NCI-H2196 treated with DMSO at 0.1 percent for 48 hours (cell line): Measurements from ENCODE around the gene STEEP1.
A peak's percentile ranks its signal among the peaks of the same experiment; 100 is the strongest.
"Not testable (repeated sequence)": the region's sequence is repeated elsewhere in the genome, so short reads cannot be mapped to it uniquely, and the experiment has no call there.

Source experiments
- DNase-seq: peaks from one replicate; lab custom pipeline; 2025; ENCODE audit not compliant: unreplicated experiment; lab: John Stamatoyannopoulos, UW

Gene STEEP1

DNA sequence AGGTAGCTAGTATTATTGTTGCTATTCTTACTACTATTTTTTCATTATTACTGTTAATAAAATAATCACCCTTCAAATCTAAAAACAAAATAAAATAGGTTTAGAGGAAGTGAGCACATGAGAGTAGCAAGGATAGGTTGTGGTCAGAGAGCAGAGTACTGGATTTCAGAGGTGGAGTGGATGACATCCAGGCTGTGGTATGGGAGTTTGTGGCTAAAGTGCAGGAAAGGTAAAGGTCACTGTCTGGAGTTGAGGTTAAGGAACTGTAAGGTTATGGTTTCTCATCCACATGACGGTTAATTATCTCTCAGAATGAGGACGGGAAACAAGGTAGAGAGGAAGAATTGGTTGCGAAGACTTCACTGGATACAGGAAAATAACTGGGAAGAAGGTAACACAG, 27.7 kb downstream of the STEEP1 start:
- no peak for DNase-seq

DNA sequence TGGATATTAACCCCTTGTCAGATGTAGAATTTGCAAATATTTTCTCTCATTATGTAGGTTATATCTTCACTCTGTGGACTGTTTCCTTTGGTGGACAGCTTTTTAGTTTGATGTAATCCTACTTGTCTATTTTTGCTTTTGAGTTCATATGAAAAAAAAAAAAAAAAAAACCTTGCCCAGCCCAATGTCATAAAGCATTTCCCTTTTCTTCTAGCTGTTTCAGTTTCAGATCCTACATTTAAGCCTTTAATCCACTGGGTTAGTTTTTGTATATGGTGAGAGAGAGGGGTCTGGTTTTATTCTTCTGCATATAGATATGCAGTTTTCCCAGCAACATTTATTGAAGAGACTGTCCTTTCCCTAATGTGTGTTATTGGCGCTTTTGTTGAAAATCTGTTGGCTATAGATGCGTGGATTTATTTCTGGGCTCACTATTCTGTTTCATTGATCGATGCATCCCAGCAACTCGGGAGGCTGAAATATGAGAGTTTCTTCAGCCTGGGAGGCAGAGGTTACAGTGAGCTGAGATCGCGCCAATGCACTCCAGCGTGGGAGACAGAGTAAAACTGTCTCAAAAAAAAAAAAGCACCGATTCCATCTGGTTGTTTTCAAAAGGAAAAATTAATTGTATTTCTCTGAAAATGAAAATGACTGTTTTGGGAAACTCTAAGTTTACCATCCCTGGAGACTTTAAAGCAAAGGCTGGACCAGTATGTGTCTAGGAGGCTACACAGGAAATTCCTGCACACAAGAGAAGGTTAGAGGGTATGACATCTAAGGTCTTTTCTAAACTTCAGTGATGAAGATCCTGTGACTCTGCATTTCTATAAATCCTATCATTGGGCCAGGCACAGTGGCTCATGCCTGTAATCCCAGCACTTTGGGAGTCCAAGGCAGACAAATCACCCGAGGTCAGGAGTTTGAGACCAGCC, 35.6 kb downstream of the STEEP1 start:
- DNase-seq = no peak

GRCh38 chrX:119523664-119524184, 41.5 kb downstream of the STEEP1 start:
- DNase-seq = no peak

- DNase-seq = no peak
Observed at GRCh38 chrX:119521246-119521645, 44.0 kb downstream of the STEEP1 start.

- no peak for DNase-seq
Observed at GRCh38 chrX:119518371-119518770, 46.8 kb downstream of the STEEP1 start.

GRCh38 chrX:119516157-119516702, 49.0 kb downstream of the STEEP1 start:
- DNase-seq = peak; percentile 49

DNA sequence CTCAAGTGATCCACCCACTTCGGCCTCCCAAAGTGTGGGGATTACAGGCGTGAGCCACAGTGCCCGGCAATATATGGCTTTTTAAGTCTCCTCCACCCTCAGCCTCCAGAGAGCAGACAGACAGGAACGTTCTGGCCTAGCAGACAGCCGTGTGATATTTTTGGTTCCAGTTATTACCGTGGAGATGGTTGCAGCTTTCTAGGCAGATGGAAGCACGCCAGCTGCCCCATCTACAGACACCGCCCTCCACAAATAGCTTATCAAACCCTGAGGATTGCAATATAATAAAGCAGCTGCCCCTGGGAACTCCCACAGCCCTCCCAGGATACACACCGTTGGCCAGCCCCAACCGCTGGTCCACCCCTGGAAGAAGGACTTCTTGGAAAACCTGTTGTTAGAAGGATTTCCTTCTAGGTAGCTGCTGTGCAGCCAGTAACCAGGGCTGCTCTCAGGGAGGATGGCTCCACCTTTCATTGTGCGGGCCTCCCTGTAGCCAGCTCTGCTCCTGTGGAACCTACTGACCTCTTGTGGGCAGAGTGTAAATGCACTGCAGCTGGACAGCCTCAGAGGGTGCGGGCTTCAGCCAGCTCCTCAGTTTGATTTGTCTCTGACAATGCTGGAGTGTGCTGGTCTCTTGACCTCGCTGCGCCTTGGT, 52.9 kb downstream of the STEEP1 start:
- peak; percentile 55 for DNase-seq

- DNase-seq = no peak
Observed at GRCh38 chrX:119507206-119507605, 58.0 kb downstream of the STEEP1 start.

GRCh38 chrX:119505945-119506344, 59.3 kb downstream of the STEEP1 start:
- DNase-seq = no peak

DNA sequence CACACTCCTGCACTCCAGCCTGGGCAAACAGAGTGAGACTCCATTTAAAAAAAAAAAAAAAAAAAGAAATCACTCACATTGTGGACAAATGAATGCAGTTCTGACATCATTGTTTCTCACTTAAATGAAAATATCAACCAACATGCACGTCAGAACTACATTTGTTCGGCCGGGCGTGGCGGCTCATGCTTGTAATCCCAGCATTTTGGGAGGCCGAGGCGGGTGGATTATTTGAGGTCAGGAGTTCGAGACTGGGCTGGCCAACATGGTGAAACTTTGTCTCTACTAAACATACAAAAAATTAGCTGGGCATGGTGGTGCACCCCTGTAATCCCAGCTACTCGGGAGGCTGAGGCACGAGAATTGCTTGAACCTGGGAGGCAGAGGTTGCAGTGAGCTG, 60.1 kb downstream of the STEEP1 start:
- not testable (repeated sequence) for DNase-seq

DNA sequence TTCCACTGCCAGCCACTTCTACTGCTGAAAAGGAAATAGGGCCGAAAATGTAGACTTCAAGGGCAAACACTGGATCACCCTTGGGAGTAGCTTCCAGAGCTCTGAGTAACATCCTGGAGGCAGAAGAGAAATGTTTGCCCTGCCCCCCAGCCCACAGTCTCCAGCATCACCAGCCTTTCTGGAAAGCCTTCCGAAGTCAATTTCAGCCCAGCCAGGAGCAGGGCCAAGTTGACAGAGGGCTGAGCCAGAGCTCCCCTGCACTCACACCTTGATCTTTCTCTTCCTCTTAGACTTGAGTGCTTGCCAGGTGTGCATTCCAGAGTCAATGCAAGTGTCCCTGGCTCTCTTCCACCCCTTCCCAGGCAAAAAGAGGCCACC, 61.7 kb downstream of the STEEP1 start:
- peak; percentile 10 for DNase-seq

GRCh38 chrX:119502727-119503483, 62.3 kb downstream of the STEEP1 start:
- peak; percentile 60 for DNase-seq

DNA sequence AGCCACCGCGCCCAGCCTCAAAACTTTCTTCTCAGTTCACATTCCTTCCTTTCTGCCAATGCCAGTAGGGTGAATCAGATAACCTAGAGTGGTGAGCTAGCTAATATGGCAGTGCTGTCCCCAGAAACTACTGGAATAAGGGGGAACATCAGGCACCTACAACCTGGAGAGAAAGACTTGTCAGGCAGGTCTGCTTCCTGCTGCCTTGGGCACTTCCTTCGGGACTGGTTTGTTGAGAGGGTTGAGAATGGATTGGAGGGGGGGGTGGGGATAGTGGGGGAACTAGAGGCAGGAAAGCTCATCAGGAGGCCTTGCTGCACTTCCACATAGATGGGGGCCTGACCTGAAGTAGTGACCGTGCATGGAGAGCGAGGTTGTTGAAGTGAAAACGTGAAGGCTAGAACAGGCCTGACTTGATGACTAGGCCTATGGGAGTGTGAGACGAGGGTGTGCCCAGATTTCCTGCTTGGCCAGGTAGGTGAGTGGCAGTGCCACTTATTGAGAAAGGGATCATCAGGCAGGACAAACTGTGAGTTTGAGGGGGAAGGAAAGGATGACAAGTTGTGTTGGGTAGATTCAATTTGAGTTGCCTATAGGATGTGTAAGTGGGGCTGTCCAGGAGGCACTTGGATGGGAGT, 63.6 kb downstream of the STEEP1 start:
- DNase-seq = no peak

- DNase-seq = no peak
Observed at GRCh38 chrX:119500061-119500800, 65.0 kb downstream of the STEEP1 start.

DNA sequence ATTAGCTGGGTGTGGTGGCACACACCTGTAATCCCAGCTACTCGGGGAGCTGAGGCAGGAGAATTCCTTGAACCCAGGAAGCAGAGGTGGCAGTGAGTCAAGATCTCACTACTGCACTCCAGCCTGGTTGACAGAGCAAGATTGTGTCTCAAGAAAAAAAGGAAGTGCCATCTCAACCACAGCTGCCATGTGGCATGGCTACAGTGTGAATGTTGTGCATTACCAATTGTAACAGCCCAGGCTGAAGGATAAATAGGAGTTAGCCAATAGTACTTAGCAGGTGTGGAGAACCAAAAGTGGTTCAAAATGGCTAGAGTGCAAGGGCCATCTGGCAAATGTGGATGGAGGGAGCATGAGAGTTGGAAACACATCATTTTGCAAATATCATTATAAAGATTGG, 68.0 kb downstream of the STEEP1 start:
- DNase-seq = no peak

DNA sequence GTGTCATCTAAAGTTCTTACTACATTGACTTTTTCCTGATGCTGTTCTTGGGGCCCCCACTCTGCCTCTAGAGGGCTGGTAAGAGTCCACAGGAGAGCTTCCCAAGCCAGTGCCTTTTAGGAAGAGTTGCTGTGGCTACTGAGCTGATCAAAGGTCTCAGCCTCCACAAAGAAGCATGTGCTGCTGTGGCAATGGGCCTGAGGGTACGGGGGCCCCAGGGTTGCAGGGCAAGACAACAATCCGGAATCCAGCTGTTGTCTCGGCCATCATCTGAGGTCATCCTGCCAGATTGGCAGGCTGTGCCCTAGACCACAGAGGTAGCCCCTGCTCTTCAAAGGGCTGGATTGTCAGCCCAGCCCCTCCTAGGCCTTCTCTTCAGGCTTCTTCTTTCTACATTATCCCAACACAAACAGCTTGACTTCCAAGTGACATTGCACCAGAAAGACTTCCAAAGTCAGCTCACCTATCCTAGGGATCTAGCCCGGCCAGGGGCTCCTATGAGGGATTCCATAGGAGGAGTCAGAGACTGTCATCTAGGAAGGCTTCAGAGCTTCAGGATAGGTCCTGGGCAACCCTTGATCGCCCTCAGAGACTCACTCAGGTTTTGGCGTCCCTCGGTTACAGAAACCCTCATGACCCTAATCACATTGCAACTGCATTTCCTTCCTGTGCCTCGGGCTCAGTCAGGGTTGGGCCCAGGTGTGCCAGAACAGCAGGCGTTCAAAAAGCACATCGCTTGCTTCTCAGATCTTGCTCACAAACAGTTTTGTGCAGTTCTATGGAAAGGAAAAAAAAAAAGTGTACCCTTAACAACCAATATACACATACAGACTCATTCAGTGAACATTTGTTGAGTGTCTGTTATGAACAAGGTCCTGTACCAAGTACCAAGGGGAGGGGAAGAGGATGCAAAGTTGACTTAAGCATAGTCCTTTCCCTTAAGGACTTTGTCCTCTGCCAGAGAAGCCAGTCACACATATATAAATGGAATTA, 69.2 kb downstream of the STEEP1 start:
- no peak for DNase-seq

GRCh38 chrX:119493851-119494495, 71.2 kb downstream of the STEEP1 start:
- not testable (repeated sequence) for DNase-seq

GRCh38 chrX:119492463-119492862, 72.7 kb downstream of the STEEP1 start:
- no peak for DNase-seq
